GM12865 (cell line): Measurements from ENCODE around the gene GPR143.
"Not testable (repeated sequence)": the region's sequence is repeated elsewhere in the genome, so short reads cannot be mapped to it uniquely, and the experiment has no call there.

Experiments
- DNase-seq: peaks from one replicate; pipeline ENCODE4 v3.0.0; 2010; ENCODE audit warnings: low read depth
- H3K4me3 ChIP-seq: 2 replicates; pipeline ENCODE4 v1.5.1; 2011; ENCODE audit warnings: mild to moderate bottlenecking, low read depth, low read length, control low read depth
- CTCF ChIP-seq: IDR thresholded peaks from 2 replicates; pipeline ENCODE4 v1.5.1; 2011; ENCODE audit warnings: low read length, control low read depth, low read depth, inconsistent platforms; ENCODE audit not compliant: insufficient read depth; ENCODE audit errors: missing control alignments

GPR143 gene

GRCh38 chrX:9765737-9766097, at the start of gene GPR143:
GPR143 (minus strand) TSS chrX:9765847; CDS start chrX:9765817, 30 bp downstream.
- no peak within 1 kb of the TSS for H3K4me3 ChIP-seq
- no peak for DNase-seq
- no peak for TF ChIP-seq CTCF

GRCh38 chrX:9811086-9811485, 45.4 kb upstream of the GPR143 start:
- DNase-seq, H3K4me3 ChIP-seq: not testable (repeated sequence)

- H3K4me3 ChIP-seq, result not testable (repeated sequence)
These were observed 44.2 kb upstream of the GPR143 start for GRCh38 chrX:9809876-9810275.

GRCh38 chrX:9807355-9808182, 41.9 kb upstream of the GPR143 start:
- no peak for TF ChIP-seq CTCF
- H3K4me3 ChIP-seq, result no peak overlapping the region
- DNase-seq, result no peak

More at GRCh38 chrX:9809876-9810275, 44.2 kb upstream of the GPR143 start:
- not testable (repeated sequence) for DNase-seq

- DNase-seq, result no peak
- H3K4me3 ChIP-seq, result no peak overlapping the region
- no peak for TF ChIP-seq CTCF
These were observed 40.3 kb upstream of the GPR143 start for GRCh38 chrX:9805956-9806355.

- TF ChIP-seq CTCF, result no peak
- no peak for DNase-seq
- H3K4me3 ChIP-seq, result no peak overlapping the region
These were observed 38.8 kb upstream of the GPR143 start for GRCh38 chrX:9804444-9804843.

- no peak overlapping the region for H3K4me3 ChIP-seq
- no peak for TF ChIP-seq CTCF
- DNase-seq, result no peak
These were observed 37.1 kb upstream of the GPR143 start for GRCh38 chrX:9802737-9803136.
